ENCODE data around the gene CCDC13. TPM values are rescaled to one million over a fixed set of nuclear protein-coding genes. Genes with fewer than 3 reads are reported as not detected.

CCDC13 gene
- total and polyA plus RNA-seq, 2 experiments from 2014 or later: 0.22 to 1.1 TPM

DNA sequence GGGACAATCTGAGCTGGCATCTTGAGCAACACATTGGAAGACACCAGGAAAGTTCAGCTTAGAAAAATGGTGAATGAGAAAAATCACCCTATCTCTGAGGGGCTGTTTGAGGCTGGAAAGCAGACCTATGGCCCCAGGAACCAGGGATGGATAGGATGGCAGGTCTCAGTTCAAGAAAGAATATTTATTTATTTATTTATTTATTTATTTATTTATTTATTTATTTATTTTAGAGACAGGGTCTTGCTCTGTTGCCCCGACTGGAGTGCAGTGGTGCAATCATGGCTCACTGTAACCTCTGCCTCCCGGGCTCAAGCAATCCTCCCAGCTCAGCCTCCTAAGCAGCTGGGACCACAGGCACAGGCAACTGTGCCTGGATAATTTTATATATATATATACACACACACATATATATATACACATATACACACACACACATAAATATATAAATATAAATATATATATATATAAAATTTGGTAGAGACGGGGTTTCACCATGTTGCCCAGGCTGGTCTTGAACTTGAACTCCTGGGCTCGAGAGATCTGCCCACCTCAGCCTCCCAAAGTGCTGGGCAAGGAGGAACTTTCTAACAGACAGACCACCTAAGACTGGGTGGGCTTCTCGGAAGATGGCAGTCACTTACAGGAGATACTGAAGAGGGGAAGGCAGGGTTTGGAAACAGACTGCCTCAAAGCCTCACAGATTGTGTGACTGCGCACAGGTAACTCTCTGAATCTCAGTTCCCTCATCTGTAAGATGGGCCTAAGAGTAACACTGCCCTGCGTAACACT lies 29.7 kb downstream of the CCDC13 start:
- Histone ChIP-seq H3K4me3 (no peak overlapping the region), H3K36me3 (ENCODE audit: low read depth) (no peaks in the 10 kb centered on the region), H2AFZ (no peak overlapping the region), H3K27me3 (replicated peaks; ENCODE audit: insufficient read depth) (no peaks in the 10 kb centered on the region), H3K79me2 (ENCODE audit: insufficient read depth) (no peaks in the 10 kb centered on the region), H3K9me2 (ENCODE audit: insufficient read depth) (no peaks in the 10 kb centered on the region), H3K9ac (no peak overlapping the region), H3K4me2 (ENCODE audit: unreplicated experiment) (no peak overlapping the region), H3K27ac (no peak overlapping the region), H3K4me1 (ENCODE audit: insufficient read depth) (0 out of 2 replicates have a peak, but pooled peaks cover 8% of the 10 kb centered on the region), H3F3A (ENCODE audit: insufficient read depth) (no peaks in the 10 kb centered on the region; the same call in 1 of the 2 replicates), H3K9me3 (ENCODE audit: low read depth) (no peaks in the 10 kb centered on the region), H4K20me1 (ENCODE audit: insufficient read depth) (no peaks in the 10 kb centered on the region)
- DNase-seq: no peak
- in situ Hi-C loops (cut with MboI): no loop called here
- TF ChIP-seq EZH2phosphoT487 (IDR thresholded peaks at IDR 0.05; ENCODE audit: insufficient read depth, low read depth) (no peak), EZH2 (IDR thresholded peaks at IDR 0.05; ENCODE audit: insufficient read depth, poor library complexity, severe bottlenecking) (no peak)
- 81 to 85% methylated on average over 7 of the region's 7 CpGs for WGBS, 2 experiments (ENCODE audit: low coverage in 1 of 2, low lambda C conversion rate in 2 of 2, missing lambda C conversion rate in 2 of 2)

DNA sequence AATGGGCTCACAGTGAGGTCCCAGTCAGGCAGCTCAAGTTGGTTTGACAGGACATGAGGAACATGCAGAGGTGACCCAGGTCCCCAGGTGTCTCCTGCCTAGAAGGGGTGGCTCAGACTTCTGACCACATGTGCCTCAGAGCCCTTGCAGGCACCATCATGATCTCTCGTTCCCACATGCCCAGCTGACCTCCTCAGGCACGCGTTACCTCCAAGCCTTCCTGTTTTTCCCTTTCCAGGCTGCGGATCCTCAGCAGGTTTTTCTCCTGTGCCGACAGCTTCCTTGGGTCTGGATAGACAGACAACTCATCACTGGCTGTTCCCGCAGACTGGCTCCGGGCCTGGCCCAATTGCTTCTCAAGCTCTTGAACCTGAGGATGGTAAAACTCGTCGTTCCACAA lies 30.4 kb downstream of the CCDC13 start:
- 91 to 94% methylated on average over 9 of the region's 9 CpGs for WGBS, 2 experiments (ENCODE audit: low coverage in 1 of 2, low lambda C conversion rate in 2 of 2, missing lambda C conversion rate in 2 of 2)

DNA sequence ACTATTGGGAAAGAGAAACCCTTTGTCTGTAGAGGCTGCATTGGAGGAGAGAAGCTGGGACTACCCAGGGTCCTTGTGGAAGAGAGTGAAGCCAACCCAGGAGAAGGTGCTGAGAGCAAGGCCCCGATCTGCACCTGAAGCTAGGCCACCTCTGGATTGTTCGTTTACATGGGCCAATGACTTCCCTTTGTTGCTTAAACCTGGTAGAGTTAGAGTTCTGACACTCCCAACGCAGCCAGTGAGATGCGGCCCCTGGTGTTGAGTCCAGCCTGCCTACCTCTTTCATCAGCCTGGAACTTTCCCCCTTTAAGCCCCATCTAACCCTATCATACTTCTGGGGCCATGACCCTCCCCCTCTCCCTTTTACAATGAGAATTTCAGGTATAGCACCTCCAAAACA lies 30.8 kb downstream of the CCDC13 start:
- no peaks in the 10 kb centered on the region for H3K79me2 ChIP-seq (ENCODE audit: insufficient read depth)
- no peak for TF ChIP-seq EZH2 (IDR thresholded peaks at IDR 0.05; ENCODE audit: insufficient read depth, poor library complexity, severe bottlenecking)
- TF ChIP-seq EZH2phosphoT487 (IDR thresholded peaks at IDR 0.05; ENCODE audit: insufficient read depth, low read depth): no peak
- no peak overlapping the region for H3K4me3 ChIP-seq
- H3K27ac ChIP-seq: no peak overlapping the region
- no peaks in the 10 kb centered on the region for H3K9me2 ChIP-seq (ENCODE audit: insufficient read depth)
- H3K27me3 ChIP-seq (replicated peaks; ENCODE audit: insufficient read depth): no peaks in the 10 kb centered on the region
- no peaks in the 10 kb centered on the region for H3K36me3 ChIP-seq (ENCODE audit: low read depth)
- no peak overlapping the region for H2AFZ ChIP-seq
- no peak overlapping the region for H3K9ac ChIP-seq
- no peak for DNase-seq
- no peak overlapping the region for H3K4me2 ChIP-seq (ENCODE audit: unreplicated experiment)
- no peaks in the 10 kb centered on the region for H4K20me1 ChIP-seq (ENCODE audit: insufficient read depth)
- 73 to 83% methylated on average over 4 of the region's 4 CpGs for WGBS, 2 experiments (ENCODE audit: low coverage in 1 of 2, low lambda C conversion rate in 2 of 2, missing lambda C conversion rate in 2 of 2)
- H3F3A ChIP-seq (ENCODE audit: insufficient read depth): no peaks in the 10 kb centered on the region; the same call in 1 of the 2 replicates
- in situ Hi-C loops (cut with MboI): no loop called here
- H3K4me1 ChIP-seq (ENCODE audit: insufficient read depth): 0 out of 2 replicates have a peak, but pooled peaks cover under 1% of the 10 kb centered on the region
- H3K9me3 ChIP-seq (ENCODE audit: low read depth): no peaks in the 10 kb centered on the region

More for the DNA sequence above, 30.4 kb downstream of the CCDC13 start:
- Histone ChIP-seq H3K4me1 (ENCODE audit: insufficient read depth) (0 out of 2 replicates have a peak, but pooled peaks cover 5% of the 10 kb centered on the region), H3K9me3 (ENCODE audit: low read depth) (no peaks in the 10 kb centered on the region), H3K9me2 (ENCODE audit: insufficient read depth) (no peaks in the 10 kb centered on the region), H3K4me3 (no peak overlapping the region), H3F3A (ENCODE audit: insufficient read depth) (no peaks in the 10 kb centered on the region; the same call in 1 of the 2 replicates), H3K79me2 (ENCODE audit: insufficient read depth) (no peaks in the 10 kb centered on the region), H3K36me3 (ENCODE audit: low read depth) (no peaks in the 10 kb centered on the region), H2AFZ (no peak overlapping the region), H3K27me3 (replicated peaks; ENCODE audit: insufficient read depth) (no peaks in the 10 kb centered on the region), H3K9ac (no peak overlapping the region), H3K4me2 (ENCODE audit: unreplicated experiment) (no peak overlapping the region), H4K20me1 (ENCODE audit: insufficient read depth) (no peaks in the 10 kb centered on the region), H3K27ac (no peak overlapping the region)
- DNase-seq: no peak
- in situ Hi-C loops (cut with MboI): no loop called here
- no peak for TF ChIP-seq EZH2phosphoT487 (IDR thresholded peaks at IDR 0.05; ENCODE audit: insufficient read depth, low read depth)
- TF ChIP-seq EZH2 (IDR thresholded peaks at IDR 0.05; ENCODE audit: insufficient read depth, poor library complexity, severe bottlenecking): no peak

DNA sequence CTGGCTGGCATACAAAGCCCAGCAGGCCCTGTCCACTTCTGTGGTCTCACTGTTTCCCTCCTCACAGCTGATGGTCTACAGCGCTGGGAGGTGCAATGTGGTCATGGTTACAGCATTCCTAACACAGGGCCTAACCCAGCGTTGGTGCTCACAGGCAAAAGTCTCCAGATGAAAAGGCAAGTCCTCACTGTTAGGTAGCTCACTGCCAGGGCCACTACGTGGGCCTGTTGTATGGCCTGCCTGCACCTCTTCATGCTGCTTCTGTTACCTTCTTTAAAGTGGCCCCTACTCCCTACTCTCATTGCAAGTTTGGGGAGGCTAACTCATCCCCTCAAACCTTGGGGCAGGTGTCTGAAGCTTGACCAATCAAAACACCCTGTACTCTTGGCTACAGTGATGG lies 31.3 kb downstream of the CCDC13 start:
- Histone ChIP-seq H3K79me2 (ENCODE audit: insufficient read depth) (no peaks in the 10 kb centered on the region), H3K9me2 (ENCODE audit: insufficient read depth) (no peaks in the 10 kb centered on the region), H2AFZ (no peak overlapping the region), H3F3A (ENCODE audit: insufficient read depth) (no peaks in the 10 kb centered on the region; the same call in 1 of the 2 replicates), H3K27me3 (replicated peaks; ENCODE audit: insufficient read depth) (no peaks in the 10 kb centered on the region), H4K20me1 (ENCODE audit: insufficient read depth) (no peaks in the 10 kb centered on the region), H3K4me1 (ENCODE audit: insufficient read depth) (no peaks in the 10 kb centered on the region), H3K9ac (no peak overlapping the region), H3K4me3 (no peak overlapping the region), H3K9me3 (ENCODE audit: low read depth) (no peaks in the 10 kb centered on the region), H3K27ac (no peak overlapping the region), H3K4me2 (ENCODE audit: unreplicated experiment) (no peak overlapping the region), H3K36me3 (ENCODE audit: low read depth) (no peaks in the 10 kb centered on the region)
- in situ Hi-C loops (cut with MboI): no loop called here
- TF ChIP-seq EZH2 (IDR thresholded peaks at IDR 0.05; ENCODE audit: insufficient read depth, poor library complexity, severe bottlenecking): no peak
- no peak for TF ChIP-seq EZH2phosphoT487 (IDR thresholded peaks at IDR 0.05; ENCODE audit: insufficient read depth, low read depth)
- 56 to 71% methylated on average over 3 of the region's 3 CpGs for WGBS, 2 experiments (ENCODE audit: low coverage in 1 of 2, low lambda C conversion rate in 2 of 2, missing lambda C conversion rate in 2 of 2)
- no peak for DNase-seq

Data from GM23248 (cell line).